ENCODE data around the gene TPK1. TPM values are rescaled to one million over a fixed set of nuclear protein-coding genes. Genes with fewer than 3 reads are reported as not detected.

TPK1 gene
- total and polyA plus RNA-seq, 2 of the 8 experiments (the other 6 are each of a cell fraction or from before 2014, with no cell fraction given) = 1.9 to 2.7 TPM

DNA sequence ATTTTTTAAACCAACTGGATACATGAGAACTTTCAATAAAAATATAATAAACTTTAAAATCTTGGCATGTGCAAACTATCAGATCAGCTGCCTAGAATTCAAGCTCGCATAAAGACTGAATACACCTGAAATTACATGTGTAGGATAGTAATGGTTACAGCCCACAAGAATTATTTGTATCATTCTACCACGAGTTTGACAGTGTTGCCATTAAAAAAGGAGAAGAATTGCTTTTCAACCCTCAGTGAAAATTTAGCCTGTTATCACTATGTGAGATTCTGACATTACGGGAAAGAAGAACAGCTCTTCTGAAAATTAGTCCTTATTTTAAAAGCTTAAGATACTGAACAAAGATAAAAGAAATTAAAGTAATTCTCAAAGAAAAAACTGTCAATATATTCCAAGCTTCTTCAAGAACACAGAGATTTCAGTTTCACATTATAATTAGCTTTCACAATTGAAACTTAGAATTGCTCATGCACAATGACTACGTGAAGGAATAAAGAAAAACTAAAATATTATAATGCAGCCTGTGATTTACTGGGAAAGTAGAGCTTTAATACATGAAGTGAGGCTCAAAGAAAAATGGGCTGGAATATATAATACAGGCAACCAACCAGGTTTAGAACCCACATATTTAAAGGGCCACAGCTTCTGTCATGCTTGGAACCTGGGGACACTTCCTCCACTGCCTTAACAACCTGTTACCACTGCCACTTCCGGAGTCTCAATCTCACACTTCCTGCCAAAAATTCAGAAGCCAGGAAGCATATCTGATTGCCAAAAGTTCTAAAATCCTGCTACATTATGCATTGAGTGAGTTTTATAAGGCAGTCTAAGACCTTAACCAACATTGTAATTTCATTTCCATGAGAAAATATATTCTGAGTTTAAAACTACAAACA lies 23.2 kb downstream of the TPK1 start (continued):
- no peak for TF ChIP-seq CBX8 (IDR thresholded peaks at IDR 0.05; ENCODE audit: borderline replicate concordance, low read depth, low read length)
- TF ChIP-seq JUN (IDR thresholded peaks at IDR 0.05; ENCODE audit: low read depth, low read length) = no peak
- TF ChIP-seq TBP (IDR thresholded peaks at IDR 0.05; ENCODE audit: low read depth, low read length) = no peak
- TF ChIP-seq, protein P1, sequence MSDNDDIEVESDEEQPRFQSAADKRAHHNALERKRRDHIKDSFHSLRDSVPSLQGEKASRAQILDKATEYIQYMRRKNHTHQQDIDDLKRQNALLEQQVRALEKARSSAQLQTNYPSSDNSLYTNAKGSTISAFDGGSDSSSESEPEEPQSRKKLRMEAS (IDR thresholded peaks at IDR 0.05) = no peak

All from H1 (cell line).